Measurements from ENCODE around the gene SLC35F5.
"Not testable (repeated sequence)": the region's sequence is repeated elsewhere in the genome, so short reads cannot be mapped to it uniquely, and the experiment has no call there.

The SLC35F5 gene

DNA sequence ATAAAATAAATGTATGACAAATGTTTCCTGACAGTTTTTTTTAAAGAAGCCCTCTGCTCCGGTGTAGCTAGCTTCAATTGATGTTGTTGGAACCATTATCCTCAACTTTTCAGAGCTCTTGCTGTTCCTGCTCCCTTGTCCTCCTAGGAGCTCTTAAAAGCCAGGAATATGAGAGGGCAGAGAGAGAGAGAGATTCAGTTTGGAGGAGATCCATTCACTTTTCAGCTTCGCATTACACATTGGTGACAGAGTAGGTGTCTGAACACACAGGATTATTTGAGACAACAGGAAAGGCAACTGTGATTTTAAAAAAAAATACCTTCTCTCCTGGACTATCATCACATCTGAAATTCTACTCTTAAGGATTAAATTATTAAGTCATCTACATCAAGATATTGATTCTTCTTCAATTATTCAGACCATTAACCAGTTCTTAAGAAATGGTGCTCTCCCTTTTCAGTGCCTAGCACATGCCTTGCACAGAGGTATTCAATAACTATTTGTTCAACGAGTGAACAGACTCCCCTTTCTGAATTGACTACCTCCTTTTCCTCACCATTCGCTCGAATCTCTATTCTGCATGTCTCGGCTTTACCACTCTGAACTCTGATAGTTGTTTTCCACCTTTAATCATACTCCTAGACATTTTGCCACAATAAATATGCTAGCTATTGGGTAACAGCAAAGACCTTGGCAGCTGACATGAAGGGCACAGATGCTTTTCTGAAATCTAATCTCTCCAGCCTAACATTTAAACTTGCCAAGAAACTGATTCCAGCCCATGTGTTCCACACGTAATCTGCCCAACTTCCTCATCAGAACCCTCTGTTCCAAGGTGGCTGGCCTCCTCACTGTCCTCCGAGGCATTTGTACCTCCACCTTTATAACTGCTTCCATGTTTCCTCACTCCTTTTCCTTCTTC lies 28.6 kb upstream of the SLC35F5 start:
- TF ChIP-seq, protein P1, sequence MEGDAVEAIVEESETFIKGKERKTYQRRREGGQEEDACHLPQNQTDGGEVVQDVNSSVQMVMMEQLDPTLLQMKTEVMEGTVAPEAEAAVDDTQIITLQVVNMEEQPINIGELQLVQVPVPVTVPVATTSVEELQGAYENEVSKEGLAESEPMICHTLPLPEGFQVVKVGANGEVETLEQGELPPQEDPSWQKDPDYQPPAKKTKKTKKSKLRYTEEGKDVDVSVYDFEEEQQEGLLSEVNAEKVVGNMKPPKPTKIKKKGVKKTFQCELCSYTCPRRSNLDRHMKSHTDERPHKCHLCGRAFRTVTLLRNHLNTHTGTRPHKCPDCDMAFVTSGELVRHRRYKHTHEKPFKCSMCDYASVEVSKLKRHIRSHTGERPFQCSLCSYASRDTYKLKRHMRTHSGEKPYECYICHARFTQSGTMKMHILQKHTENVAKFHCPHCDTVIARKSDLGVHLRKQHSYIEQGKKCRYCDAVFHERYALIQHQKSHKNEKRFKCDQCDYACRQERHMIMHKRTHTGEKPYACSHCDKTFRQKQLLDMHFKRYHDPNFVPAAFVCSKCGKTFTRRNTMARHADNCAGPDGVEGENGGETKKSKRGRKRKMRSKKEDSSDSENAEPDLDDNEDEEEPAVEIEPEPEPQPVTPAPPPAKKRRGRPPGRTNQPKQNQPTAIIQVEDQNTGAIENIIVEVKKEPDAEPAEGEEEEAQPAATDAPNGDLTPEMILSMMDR (IDR thresholded peaks at IDR 0.05; ENCODE audit: low read length, missing control alignments) = no peak
- DNase-seq (ENCODE audit: low read depth) = no peak
- H3K4me3 ChIP-seq (replicated peaks; ENCODE audit: low read depth, low read length) = no peak overlapping the region

DNA sequence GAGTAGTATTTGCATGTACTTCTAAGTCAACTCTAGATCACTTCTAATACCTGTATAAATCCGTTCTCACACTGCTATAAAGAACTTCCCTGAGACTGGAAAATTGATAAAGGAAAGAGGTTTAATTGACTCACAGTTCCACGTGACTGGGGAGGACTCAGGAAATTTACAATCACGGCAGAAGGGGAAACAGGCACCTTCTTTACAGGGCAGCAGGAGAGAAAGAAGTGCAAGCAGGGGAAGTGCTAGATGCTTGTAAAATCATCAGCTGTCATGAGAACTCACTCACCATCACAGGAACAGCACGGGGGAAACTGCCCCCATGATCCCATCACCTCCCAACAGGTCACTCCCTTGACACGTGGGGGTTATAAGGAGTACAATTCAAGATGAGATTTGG lies 24.0 kb upstream of the SLC35F5 start:
- DNase-seq (ENCODE audit: low read depth) = no peak
- TF ChIP-seq, protein P1 (IDR thresholded peaks at IDR 0.05; ENCODE audit: low read length, missing control alignments) = no peak
- no peak overlapping the region for H3K4me3 ChIP-seq (replicated peaks; ENCODE audit: low read depth, low read length)

DNA sequence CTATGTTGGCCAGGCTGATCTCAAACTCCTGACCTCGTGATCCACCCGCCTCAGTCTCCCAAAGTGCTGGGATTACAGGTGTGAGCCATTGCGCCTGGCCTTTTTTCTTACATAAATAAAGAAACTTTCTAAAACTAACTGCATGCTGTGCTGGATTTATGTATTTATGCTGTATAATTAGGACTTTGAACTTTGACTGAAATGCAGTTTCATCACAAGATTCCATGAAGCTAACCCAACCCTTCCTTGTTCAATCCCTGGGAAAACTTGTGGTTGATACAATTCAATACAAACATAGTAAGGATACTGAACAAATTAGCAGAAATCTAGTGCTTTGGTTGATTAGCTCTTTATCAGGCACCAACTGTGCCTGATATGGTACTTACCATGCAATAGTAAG lies 20.9 kb upstream of the SLC35F5 start:
- H3K4me3 ChIP-seq (replicated peaks; ENCODE audit: low read depth, low read length) = no peak overlapping the region
- DNase-seq (ENCODE audit: low read depth) = no peak
- TF ChIP-seq, protein P1 (IDR thresholded peaks at IDR 0.05; ENCODE audit: low read length, missing control alignments) = no peak

DNA sequence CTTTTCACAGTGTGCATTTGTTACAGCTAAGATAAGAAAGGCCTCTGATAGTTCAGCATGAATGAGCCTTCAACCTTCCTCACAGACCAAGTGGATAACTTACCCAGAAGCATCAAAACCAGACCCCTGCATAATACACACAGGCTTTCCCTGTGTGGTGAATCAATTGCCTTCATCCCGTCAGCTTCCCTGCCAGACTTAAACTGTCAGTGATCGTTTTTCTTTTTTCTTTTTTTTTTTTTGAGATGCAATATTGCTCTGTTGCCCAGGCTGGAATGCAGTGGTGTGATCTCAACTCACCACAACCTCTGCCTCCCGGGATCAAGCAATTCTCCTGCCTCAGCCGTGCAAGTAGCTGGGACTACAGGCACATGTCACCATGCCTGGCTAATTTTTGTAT lies 20.5 kb upstream of the SLC35F5 start:
- H3K4me3 ChIP-seq (replicated peaks; ENCODE audit: low read depth, low read length) = no peak overlapping the region
- no peak for DNase-seq (ENCODE audit: low read depth)
- TF ChIP-seq, protein P1 (IDR thresholded peaks at IDR 0.05; ENCODE audit: low read length, missing control alignments) = no peak

DNA sequence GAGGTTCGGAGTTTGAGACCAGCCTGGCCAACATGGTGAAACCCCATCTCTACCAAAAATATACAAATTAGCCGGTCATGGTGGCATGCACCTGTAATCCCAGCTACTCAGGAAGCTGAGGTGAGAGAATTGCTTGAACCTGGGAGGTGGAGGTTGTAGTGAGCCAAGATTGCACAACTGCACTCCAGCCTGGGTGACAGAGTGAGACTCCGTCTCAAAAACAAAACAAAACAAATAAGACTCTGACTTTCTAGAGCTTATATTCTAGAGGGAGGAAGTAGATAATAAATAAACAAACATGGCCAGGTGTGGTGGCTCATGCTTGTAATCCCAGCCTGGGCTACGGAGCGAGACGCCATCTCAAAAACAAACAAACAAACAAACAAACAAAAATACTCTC lies 18.2 kb upstream of the SLC35F5 start:
- H3K4me3 ChIP-seq (replicated peaks; ENCODE audit: low read depth, low read length); DNase-seq (ENCODE audit: low read depth): not testable (repeated sequence)

DNA sequence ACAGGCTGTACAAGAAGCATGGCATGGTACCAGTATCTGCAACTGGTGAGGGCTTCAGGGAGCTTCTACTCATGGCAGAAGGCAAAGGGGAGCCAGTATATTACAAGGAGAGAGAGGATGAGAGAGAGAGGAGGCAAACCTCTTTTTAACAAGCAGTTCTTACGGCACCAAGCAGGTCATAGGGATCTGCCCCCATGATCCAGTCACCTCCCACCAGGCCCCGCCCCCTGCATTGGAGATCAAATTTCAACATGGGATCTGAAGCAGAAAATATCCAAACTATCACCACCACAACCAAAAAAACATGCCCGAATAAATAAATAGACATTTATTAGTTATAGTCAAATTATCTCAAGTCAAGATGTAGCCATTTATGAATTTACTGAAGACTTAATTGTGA lies 14.5 kb upstream of the SLC35F5 start:
- no peak overlapping the region for H3K4me3 ChIP-seq (replicated peaks; ENCODE audit: low read depth, low read length)
- DNase-seq (ENCODE audit: low read depth) = no peak
- TF ChIP-seq, protein P1 (IDR thresholded peaks at IDR 0.05; ENCODE audit: low read length, missing control alignments) = no peak

DNA sequence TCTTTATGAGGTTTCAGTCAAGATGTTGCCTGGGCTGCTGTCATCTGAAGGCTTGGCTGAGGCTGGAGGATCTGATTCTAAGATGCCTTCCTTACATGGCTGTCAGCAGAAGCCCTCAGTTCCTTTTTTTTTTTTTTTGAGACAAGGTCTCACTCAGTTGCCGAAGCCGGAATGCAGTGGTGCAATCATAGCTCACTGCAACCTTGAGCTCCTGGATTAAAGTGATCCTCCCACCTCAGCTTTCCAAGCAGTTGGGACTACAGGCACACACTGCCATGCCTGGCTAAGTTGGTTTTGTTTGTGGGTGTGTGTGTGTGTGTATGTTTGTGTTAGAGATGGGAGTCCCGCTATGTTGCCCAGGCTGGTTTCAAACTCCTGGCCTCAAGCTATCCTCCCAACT lies 13.1 kb upstream of the SLC35F5 start:
- TF ChIP-seq, protein P1 (IDR thresholded peaks at IDR 0.05; ENCODE audit: low read length, missing control alignments) = no peak
- no peak for DNase-seq (ENCODE audit: low read depth)
- H3K4me3 ChIP-seq (replicated peaks; ENCODE audit: low read depth, low read length) = no peak overlapping the region

Measured in fibroblast of pulmonary artery (primary cell).